NCI-H82 (cell line): Measurements from ENCODE around the gene CAP2.
"Not testable (repeated sequence)": the region's sequence is repeated elsewhere in the genome, so short reads cannot be mapped to it uniquely, and the experiment has no call there.

ENCODE experiments used
- DNase-seq: peaks from one replicate; lab custom pipeline; 2025; lab: John Stamatoyannopoulos, UW

CAP2 gene

DNA sequence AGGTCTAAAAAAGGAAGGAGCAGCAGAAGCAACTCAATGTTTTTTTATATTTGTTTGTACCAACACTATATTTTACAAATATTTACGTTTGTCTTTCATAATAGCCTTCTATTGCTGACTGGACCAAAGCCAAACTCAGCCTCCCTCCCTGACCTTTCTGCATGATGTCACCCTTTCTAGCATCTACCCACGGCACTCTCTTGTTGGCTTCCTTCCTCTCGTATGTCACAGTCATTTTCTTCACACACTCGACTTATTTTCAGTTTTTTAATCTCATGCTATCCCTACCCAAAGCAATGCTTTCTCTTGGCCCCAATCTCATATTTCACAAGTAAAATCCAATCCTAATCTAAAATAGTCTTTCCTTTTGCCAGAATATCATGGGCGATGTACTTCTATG, 190.4 kb downstream of the CAP2 start:
- no peak for DNase-seq

DNA sequence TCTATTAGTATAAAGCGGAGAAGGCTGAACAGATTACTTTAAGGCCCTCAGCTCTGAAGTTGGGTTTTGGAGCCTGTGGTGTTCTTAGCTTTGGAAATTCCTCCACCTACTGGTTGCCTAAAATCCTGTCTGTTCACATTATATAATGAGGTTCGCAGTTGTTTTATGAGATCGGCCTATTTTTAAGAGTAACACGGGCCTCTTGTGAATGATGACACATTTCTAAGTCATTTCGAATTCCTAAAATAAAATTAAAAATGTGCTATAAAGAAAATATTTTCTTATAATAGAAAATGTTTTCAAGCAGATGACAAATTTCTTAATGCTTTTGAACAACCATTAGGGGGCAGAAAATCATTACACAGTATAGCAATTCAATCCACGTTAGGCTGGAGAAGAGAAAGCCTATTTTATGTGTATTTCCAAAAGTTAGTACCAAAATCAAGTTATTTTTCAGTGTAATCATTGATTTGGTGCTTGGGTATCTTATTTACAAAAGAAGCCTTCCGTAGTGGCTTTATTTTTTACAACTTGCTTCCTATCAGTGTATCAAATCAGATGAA, 190.9 kb downstream of the CAP2 start:
- DNase-seq, result peak; percentile 82

DNA sequence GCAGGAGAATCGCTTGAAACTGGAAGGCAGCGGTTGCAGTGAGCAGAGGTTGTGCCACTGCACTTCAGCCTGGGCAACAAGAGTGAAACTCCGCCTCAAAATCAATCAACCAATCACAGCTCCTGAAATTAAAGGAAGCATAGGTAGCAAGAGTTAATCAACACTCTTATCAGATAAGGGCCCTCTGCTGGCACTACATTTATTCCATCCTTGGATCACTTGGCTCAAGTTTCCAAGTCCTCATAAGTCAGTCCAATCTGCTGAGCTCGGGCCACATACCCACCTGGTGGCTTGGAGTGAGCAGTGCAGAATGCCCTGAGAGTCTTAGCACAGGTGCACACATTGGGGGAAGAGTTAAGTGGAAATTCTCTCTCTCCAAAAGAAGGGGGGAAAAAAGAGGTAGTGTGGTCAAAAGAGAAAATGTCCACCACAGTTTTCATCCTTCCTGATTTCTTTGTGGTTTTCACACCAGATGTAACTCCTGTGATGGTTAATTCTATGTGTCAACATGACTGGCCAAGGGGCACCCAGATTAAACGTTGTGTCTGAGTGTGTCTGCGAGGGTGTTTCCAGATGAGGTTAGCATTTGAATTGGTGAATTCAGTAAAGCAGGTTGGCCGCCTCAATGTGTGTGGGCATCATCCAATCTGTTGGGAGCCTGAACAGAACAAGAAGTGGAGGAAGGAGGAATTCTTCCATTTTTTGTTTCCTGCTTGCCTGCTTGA, 192.5 kb downstream of the CAP2 start:
- DNase-seq, result peak; percentile 67

DNA sequence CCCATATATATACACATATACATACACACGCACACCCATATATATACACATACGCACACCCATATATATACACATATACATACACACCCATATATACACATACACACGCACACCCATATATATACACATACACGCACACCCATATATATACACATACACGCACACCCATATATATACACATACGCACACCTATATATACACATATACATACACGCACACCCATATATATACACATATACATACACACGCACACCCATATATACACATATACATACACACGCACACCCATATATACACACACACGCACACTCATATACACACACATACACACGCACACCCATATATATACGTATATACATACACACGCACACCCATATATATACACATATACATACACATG, 193.2 kb downstream of the CAP2 start:
- DNase-seq, result not testable (repeated sequence)

DNA sequence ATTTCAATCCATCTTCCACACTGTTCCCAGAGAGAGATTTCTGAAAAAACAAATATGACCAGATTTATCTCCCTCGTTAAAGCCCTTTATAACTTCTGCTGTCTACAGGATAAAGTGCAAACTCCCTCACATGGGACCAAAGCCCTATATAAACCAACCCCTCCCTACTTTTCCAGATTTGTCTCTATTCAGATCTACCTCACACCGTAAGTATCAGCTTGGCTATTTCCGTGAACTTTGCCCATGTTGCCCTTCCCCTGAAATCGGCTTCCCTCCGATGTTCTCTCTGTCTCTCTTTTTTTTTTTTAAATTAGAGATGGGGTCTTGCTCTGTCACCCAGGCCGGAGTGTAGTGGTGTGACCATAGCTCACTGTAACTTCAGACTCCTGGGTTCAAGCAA, 194.6 kb downstream of the CAP2 start:
- no peak for DNase-seq

DNA sequence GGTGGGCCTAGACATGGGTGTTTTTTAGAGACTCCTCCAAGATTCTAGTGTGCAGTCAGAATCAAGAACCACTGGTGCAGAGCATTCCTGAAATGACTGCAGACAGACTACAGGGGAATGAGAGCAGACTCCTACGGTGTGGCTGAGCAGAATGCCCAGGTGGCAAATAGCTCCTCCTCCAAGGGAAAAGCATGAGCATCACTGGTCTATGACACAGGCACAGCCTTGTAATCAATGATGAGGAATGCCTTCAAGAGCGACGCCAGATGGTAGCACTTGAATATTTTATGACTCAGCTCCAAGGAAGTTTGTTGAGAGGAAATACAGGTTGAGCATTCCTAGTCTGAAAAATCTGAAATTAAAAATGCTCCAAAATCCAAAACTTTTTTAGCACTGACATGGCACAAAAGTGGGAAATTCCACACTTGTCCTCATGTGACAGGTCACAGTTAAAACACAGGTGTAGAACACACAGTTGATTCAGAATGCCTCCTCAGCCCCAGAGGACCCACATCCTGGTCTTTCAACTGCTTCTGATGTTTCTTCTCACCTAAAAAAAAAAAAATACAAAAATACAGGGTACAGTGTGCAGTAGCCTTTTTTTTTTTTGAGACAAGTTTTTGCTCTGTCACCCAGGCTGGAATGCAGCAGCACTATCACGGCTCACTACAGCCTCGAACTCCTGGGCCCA, 196.2 kb downstream of the CAP2 start:
- peak; percentile 16 for DNase-seq

DNA sequence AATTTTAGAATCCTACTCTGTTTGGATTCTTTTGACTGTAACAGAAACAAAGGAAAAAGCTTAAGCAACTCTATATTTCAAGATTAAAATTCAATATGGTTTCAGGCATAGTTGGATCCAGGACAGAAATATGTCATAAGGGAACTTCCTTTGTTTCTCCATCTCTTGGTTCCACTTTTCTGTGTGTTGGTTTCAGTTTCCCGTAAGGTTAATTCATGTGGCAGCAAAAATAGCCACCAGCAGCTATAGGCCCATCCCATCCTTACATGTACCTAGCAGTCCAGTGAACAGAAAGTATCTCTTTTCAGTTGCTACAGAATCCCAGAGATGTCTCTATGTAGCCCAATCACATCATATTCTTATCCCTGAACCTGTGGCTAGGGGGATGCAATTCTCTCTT, 197.9 kb downstream of the CAP2 start:
- no peak for DNase-seq

DNA sequence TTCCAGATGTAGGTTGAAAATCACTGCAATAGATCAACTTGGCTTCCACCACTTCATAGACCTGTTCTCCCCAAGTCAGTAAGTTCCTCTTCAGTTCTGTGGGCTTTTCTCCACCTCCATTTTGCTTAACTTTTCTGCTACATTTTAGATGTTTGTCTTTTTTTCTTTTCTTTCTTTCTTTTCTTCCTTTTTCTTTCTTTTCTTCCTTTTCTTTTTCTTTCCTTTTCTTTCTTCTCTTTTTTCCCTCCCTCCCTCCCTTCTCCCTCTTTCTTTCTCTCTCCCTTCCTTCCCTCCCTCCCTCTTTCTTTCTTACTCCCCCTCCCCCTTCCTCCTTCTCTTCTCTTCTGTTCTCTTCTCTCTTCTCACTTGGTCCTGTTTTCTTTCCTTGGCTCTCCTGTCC, 199.9 kb downstream of the CAP2 start:
- DNase-seq, result no peak

DNA sequence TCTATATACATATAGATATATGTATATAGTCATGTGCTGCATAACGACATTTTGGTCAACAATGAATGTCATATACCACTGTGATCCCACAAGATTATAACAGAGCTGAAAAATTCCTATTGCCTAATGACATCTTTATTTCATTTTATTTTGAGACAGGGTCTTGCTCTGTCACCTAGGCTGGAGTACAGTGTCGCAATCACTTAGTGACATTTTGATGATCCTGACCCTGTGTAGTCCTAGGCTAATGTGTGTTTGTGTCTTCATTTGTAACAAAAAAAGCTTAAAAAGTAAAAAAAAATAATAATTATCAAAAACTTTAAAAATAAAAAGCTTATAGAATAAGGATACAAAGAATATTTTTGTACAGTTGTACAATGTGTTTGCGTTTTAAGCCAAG, 202.7 kb downstream of the CAP2 start:
- DNase-seq, result no peak

DNA sequence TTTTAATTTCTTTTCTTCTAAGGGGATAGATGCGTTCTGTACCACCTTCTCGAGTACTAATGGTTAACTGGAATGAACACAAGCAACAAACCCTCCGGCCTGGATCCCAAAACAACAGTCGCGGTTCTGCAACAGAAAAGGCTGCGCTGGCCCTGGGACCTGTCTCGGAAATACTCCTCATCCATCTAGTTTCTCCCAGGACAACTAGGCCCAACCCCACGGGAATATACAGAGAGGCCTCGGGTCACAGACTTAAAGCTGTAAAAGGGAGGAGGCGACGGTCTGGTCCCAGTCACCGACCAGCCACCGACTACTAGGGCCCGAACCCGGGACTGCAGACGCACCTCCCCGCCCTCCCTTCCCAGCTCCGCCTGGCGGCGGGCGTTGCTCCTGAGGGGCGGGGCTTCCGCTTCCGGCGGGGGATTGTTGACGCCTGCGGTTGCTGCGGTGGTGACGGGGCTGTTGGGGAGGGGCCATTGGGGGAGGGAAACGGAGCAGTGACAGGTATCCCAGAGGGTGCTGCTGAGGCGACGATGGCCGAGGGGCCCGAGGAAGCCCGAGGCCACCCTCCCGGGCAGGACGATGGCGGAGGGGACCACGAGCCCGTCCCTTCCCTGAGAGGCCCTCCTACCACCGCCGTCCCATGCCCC, 206.6 kb downstream of the CAP2 start, which contains the start of gene FAM8A1:
Gene FAM8A1, plus strand, starts transcription at position 426 of the 650 bp plus-strand sequence. Its CDS starts 108 bp downstream, at position 534.
- DNase-seq, result peak; percentile 97

DNA sequence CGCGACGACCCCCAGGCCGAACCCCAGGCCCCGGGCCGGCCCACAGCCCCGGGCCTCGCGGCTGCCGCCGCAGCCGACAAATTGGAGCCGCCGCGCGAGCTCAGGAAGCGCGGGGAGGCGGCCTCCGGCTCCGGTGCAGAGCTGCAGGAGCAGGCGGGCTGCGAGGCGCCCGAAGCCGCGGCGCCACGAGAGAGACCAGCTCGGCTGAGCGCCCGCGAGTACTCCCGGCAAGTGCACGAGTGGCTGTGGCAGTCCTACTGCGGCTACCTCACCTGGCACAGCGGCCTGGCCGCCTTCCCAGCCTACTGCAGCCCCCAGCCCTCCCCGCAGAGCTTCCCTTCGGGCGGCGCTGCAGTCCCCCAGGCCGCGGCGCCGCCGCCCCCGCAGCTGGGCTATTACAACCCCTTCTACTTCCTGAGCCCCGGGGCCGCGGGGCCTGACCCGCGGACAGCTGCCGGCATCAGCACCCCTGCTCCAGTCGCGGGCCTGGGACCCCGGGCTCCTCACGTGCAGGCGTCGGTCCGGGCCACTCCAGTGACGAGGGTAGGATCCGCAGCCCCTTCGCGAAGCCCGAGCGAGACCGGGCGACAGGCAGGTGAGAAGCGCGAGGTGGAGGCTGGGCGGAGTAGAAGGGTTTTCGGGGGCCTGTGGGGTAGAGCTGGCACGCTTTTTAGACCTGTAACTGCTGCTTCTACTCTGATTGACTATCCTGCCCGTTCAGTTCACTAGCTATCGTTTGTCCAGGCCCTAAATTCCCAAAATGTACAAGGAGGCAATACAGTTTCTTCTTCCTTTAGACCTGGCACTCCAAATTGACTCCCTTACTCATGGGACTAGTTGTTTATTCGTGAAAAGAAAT, 207.4 kb downstream of the CAP2 start:
- peak; percentile 69 for DNase-seq

DNA sequence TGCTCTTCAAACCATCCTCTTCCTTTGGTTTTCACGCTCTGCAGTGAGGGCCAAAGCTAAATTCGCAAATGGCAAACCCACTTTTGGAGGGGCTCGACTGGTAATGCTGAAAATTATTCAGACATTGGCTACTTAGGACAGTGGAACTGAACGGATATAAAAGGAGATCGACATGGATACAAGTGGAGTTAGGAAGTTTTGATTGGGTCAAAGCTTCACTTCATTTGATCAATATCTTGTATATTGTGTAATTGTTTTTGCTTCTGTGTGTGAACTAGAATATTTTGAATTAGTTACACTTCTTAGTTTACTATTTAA, 207.9 kb downstream of the CAP2 start:
- peak; percentile 33 for DNase-seq

DNA sequence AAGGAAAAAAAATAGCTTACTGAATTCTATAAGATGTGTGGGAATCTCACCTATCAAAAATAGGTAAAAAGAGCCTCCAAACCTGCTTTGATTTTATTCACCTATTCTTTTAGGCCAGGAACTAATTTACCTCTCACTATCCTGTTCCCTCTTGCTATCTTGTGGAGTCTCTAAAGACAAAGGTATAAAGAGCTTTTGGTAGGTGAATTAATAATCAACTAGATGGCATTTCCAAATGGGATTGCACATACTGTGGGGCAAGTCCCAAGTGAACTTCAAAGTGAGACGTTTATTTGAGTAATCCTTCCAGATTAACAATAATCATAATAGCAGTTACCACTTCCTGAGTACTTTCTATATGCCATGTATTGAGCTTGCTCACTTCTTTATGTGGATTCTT, 209.5 kb downstream of the CAP2 start:
- DNase-seq, result no peak

DNA sequence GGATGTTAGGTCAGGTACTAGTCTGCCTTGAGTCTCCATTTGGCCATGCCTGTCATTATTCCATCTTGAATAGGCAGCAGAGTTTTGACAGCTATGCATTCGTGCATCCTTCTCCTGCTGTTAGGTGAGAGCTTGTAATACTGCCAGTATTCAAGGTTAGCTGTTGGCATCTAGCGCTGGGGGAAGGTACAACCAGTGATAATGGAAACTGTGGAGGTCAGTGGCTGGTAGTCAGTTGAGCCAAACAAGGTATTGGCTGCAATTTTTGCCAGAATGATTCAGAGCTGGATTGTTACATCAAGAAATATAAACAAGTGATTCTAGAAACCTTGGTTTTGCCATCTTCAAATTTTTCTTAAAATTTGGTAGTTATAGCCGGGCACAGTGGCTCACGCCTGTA, 213.2 kb downstream of the CAP2 start:
- no peak for DNase-seq
